Mesendoderm (in vitro differentiated cells): Measurements from ENCODE around the gene HDAC5. TPM values are rescaled to one million over a fixed set of nuclear protein-coding genes. Genes with fewer than 3 reads are reported as not detected.

Source experiments
- DNase-seq: peaks from one replicate; pipeline ENCODE4 v3.0.0; 2013
- H2AK5ac ChIP-seq: 2 replicates; pipeline ENCODE4 v1.6.1; 2013; ENCODE audit warnings: low read length, inconsistent platforms
- H2BK120ac ChIP-seq: 2 replicates; pipeline ENCODE4 v1.6.1; 2013; ENCODE audit warnings: low read depth, mild to moderate bottlenecking, low read length, moderate library complexity, mixed read lengths
- H2BK15ac ChIP-seq: replicated peaks from 2 replicates; pipeline ENCODE4 v1.6.1; 2013; ENCODE audit warnings: low read depth, mild to moderate bottlenecking, moderate library complexity
- H2BK5ac ChIP-seq: 2 replicates; pipeline ENCODE4 v1.6.1; 2013; ENCODE audit warnings: low read length, inconsistent platforms
- H3K18ac ChIP-seq: 2 replicates; pipeline ENCODE4 v1.6.1; 2013; ENCODE audit warnings: mild to moderate bottlenecking, low read length, mixed read lengths
- H3K23ac ChIP-seq: one replicate; pipeline ENCODE4 v1.6.1; 2013; ENCODE audit warnings: low read length
- H3K27ac ChIP-seq: 2 replicates; pipeline ENCODE4 v1.5.1; 2013; ENCODE audit warnings: low read depth, mild to moderate bottlenecking, inconsistent platforms, low read length, moderate library complexity
- H3K27me3 ChIP-seq: 2 replicates; pipeline ENCODE4 v1.6.1; 2013; ENCODE audit warnings: low read length, control low read depth, mild to moderate bottlenecking, inconsistent platforms; ENCODE audit not compliant: insufficient read depth, poor library complexity
- H3K36me3 ChIP-seq: 2 replicates; pipeline ENCODE4 v1.6.1; 2013; ENCODE audit warnings: low read length, inconsistent platforms; ENCODE audit not compliant: control insufficient read depth, insufficient read depth
- H3K4ac ChIP-seq: one replicate; pipeline ENCODE4 v1.6.1; 2013; ENCODE audit warnings: low read depth, mild to moderate bottlenecking, low read length, moderate library complexity
- H3K4me1 ChIP-seq: 2 replicates; pipeline ENCODE4 v1.6.1; 2013; ENCODE audit warnings: low read depth, low read length, inconsistent platforms; ENCODE audit not compliant: control insufficient read depth
- H3K4me2 ChIP-seq: 2 replicates; pipeline ENCODE4 v1.6.1; 2013; ENCODE audit warnings: low read length
- H3K4me3 ChIP-seq: 2 replicates; pipeline ENCODE4 v1.5.1; 2013; ENCODE audit warnings: mild to moderate bottlenecking, low read length
- H3K56ac ChIP-seq: one replicate; pipeline ENCODE4 v1.6.1; 2013; ENCODE audit warnings: low read length
- H3K79me1 ChIP-seq: 2 replicates; pipeline ENCODE4 v1.6.1; 2013; ENCODE audit warnings: low read length, inconsistent platforms
- H3K79me2 ChIP-seq: 2 replicates; pipeline ENCODE4 v1.6.1; 2013; ENCODE audit warnings: mild to moderate bottlenecking, low read length; ENCODE audit not compliant: control insufficient read depth, insufficient read depth
- H3K9ac ChIP-seq: 2 replicates; pipeline ENCODE4 v1.6.1; 2013; ENCODE audit warnings: low read length, inconsistent platforms
- H4K5ac ChIP-seq: one replicate; pipeline ENCODE4 v1.6.1; 2013; ENCODE audit warnings: low read length
- H4K8ac ChIP-seq: one replicate; pipeline ENCODE4 v1.6.1; 2013; ENCODE audit warnings: low read depth, mild to moderate bottlenecking, control low read depth, low read length, moderate library complexity
- WGBS: extraction: QIAGEN DNeasy Blood & Tissue Kit; methylation state at CpG from one replicate; pipeline ENCODE4 v1.1.7; 2013; ENCODE audit warnings: low lambda C conversion rate, missing lambda C conversion rate; ENCODE audit not compliant: insufficient coverage; ENCODE audit errors: extremely low coverage; 5-methylcytosine and 5-hydroxymethylcytosine counted together
- polyA plus RNA-seq, 2 experiments: library from polyadenylated mRNA; stranded (reverse); fragments of 200-250 nt; gene quantifications; one replicate each; pipeline ENCODE4 v1.2.3, GENCODE V29; 2013

Gene HDAC5
- polyA plus RNA-seq (2013, experiment 1 of 2) = 21.7 TPM
- 20.8 TPM for polyA plus RNA-seq (2013, experiment 2 of 2)

GRCh38 chr17:44123356-44124117 is at the start of gene HDAC5:
HDAC5 (minus strand) TSS chr17:44123641; CDS start chr17:44117515, 6,126 bp downstream.
- H3K4ac ChIP-seq = peak within 1 kb of the TSS; percentile 46

GRCh38 chr17:44171931-44172455 is 48.6 kb upstream of the HDAC5 start:
- Histone ChIP-seq H3K4me1 (no peaks in the 10 kb centered on the region), H3K79me2 (no peaks in the 10 kb centered on the region), H4K8ac (no peak overlapping the region), H2BK15ac (no peak overlapping the region), H3K4ac (no peak overlapping the region), H2BK5ac (no peak overlapping the region), H3K4me2 (no peak overlapping the region), H3K18ac (no peak overlapping the region), H3K56ac (peak overlapping the region; percentile 34), H2AK5ac (no peak overlapping the region), H2BK120ac (no peak overlapping the region), H4K5ac (no peak overlapping the region), H3K4me3 (no peak overlapping the region), H3K36me3 (no peaks in the 10 kb centered on the region), H3K27ac (no peak overlapping the region), H3K9ac (no peak overlapping the region), H3K23ac (peak overlapping the region; percentile 45), H3K27me3 (no peaks in the 10 kb centered on the region), H3K79me1 (no peaks in the 10 kb centered on the region)
- no peak for DNase-seq
- WGBS = no CpG with 5 or more reads among the region's 17 CpGs

More at GRCh38 chr17:44123356-44124117, at the start of gene HDAC5:
- H3K9ac ChIP-seq = peak within 1 kb of the TSS; percentile 80
- WGBS = no CpG with 5 or more reads among the region's 78 CpGs
- peak within 1 kb of the TSS; percentile 41 for H3K27ac ChIP-seq
- H2BK15ac ChIP-seq = no peak within 1 kb of the TSS
- peaks cover 14% of the 10 kb centered on the region for H3K4me1 ChIP-seq
- peak within 1 kb of the TSS; percentile 11 for H2BK120ac ChIP-seq
- peak; percentile 97 for DNase-seq
- H3K36me3 ChIP-seq = no peaks in the 10 kb centered on the region
- H3K18ac ChIP-seq = peak within 1 kb of the TSS; percentile 77
- peaks cover 13% of the 10 kb centered on the region for H3K79me1 ChIP-seq
- no peaks in the 10 kb centered on the region for H3K27me3 ChIP-seq
- H4K5ac ChIP-seq = no peak within 1 kb of the TSS
- peak within 1 kb of the TSS; percentile 83 for H3K23ac ChIP-seq
- H4K8ac ChIP-seq = no peak within 1 kb of the TSS
- peak within 1 kb of the TSS; percentile 77 for H3K4me2 ChIP-seq
- peak within 1 kb of the TSS; percentile 70 for H3K4me3 ChIP-seq
- H3K56ac ChIP-seq = peak within 1 kb of the TSS; percentile 90
- peaks cover 21% of the 10 kb centered on the region for H3K79me2 ChIP-seq
- no peak within 1 kb of the TSS for H2AK5ac ChIP-seq
- H2BK5ac ChIP-seq = peak within 1 kb of the TSS; percentile 64

GRCh38 chr17:44170499-44171201 is 47.2 kb upstream of the HDAC5 start, which contains the start of gene ASB16:
ASB16 (plus strand) TSS chr17:44170704; CDS start chr17:44170790, 86 bp downstream.
- no peaks in the 10 kb centered on the region for H3K79me1 ChIP-seq
- H2BK5ac ChIP-seq = no peak within 1 kb of the TSS
- no peak within 1 kb of the TSS for H4K8ac ChIP-seq
- no CpG with 5 or more reads among the region's 21 CpGs for WGBS
- H3K4ac ChIP-seq = no peak within 1 kb of the TSS
- no peak within 1 kb of the TSS for H3K4me2 ChIP-seq
- H3K18ac ChIP-seq = no peak within 1 kb of the TSS
- no peak within 1 kb of the TSS for H3K27ac ChIP-seq
- no peaks in the 10 kb centered on the region for H3K36me3 ChIP-seq
- H3K27me3 ChIP-seq = no peaks in the 10 kb centered on the region
- no peak within 1 kb of the TSS for H3K23ac ChIP-seq
- H2AK5ac ChIP-seq = no peak within 1 kb of the TSS
- H3K9ac ChIP-seq = peak within 1 kb of the TSS; percentile 44
- no peaks in the 10 kb centered on the region for H3K4me1 ChIP-seq
- no peak within 1 kb of the TSS for H2BK15ac ChIP-seq
- no peak within 1 kb of the TSS for H2BK120ac ChIP-seq
- H3K79me2 ChIP-seq = no peaks in the 10 kb centered on the region
- no peak within 1 kb of the TSS for H4K5ac ChIP-seq
- peak; percentile 31 for DNase-seq
- H3K4me3 ChIP-seq = no peak within 1 kb of the TSS
- H3K56ac ChIP-seq = peak within 1 kb of the TSS; percentile 42

- H2BK5ac ChIP-seq = no peak overlapping the region
- peak overlapping the region; percentile 11 for H3K56ac ChIP-seq
- no peak overlapping the region for H2BK120ac ChIP-seq
- no peak overlapping the region for H3K27ac ChIP-seq
- no peak overlapping the region for H2AK5ac ChIP-seq
- H3K23ac ChIP-seq = no peak overlapping the region
- WGBS = no CpG with 5 or more reads among the region's 5 CpGs
- no peaks in the 10 kb centered on the region for H3K27me3 ChIP-seq
- no peak overlapping the region for H4K8ac ChIP-seq
- no peaks in the 10 kb centered on the region for H3K79me2 ChIP-seq
- DNase-seq = no peak
- H3K4me2 ChIP-seq = no peak overlapping the region
- H3K9ac ChIP-seq = no peak overlapping the region
- no peaks in the 10 kb centered on the region for H3K79me1 ChIP-seq
- no peak overlapping the region for H2BK15ac ChIP-seq
- no peaks in the 10 kb centered on the region for H3K4me1 ChIP-seq
- H3K4me3 ChIP-seq = no peak overlapping the region
- no peaks in the 10 kb centered on the region for H3K36me3 ChIP-seq
- no peak overlapping the region for H3K4ac ChIP-seq
- no peak overlapping the region for H4K5ac ChIP-seq
- no peak overlapping the region for H3K18ac ChIP-seq
Observed at GRCh38 chr17:44170135-44170498, 46.7 kb upstream of the HDAC5 start.

GRCh38 chr17:44167181-44167861 is 43.9 kb upstream of the HDAC5 start:
- H3K56ac ChIP-seq = no peak overlapping the region
- no peaks in the 10 kb centered on the region for H3K79me2 ChIP-seq
- no peak overlapping the region for H4K8ac ChIP-seq
- H3K4me1 ChIP-seq = no peaks in the 10 kb centered on the region
- no peaks in the 10 kb centered on the region for H3K36me3 ChIP-seq
- no peak overlapping the region for H2BK5ac ChIP-seq
- no peak overlapping the region for H3K4ac ChIP-seq
- H3K4me2 ChIP-seq = no peak overlapping the region
- H3K27me3 ChIP-seq = no peaks in the 10 kb centered on the region
- no peak overlapping the region for H3K9ac ChIP-seq
- no peaks in the 10 kb centered on the region for H3K79me1 ChIP-seq
- no peak for DNase-seq
- no CpG with 5 or more reads among the region's 7 CpGs for WGBS
- H2AK5ac ChIP-seq = no peak overlapping the region
- no peak overlapping the region for H3K23ac ChIP-seq
- H2BK15ac ChIP-seq = no peak overlapping the region
- H3K4me3 ChIP-seq = no peak overlapping the region
- H4K5ac ChIP-seq = no peak overlapping the region
- no peak overlapping the region for H3K18ac ChIP-seq
- H2BK120ac ChIP-seq = no peak overlapping the region
- no peak overlapping the region for H3K27ac ChIP-seq
